AG10803 (cell line): ENCODE results near the gene NIPBL.
A peak's percentile ranks its signal among the peaks of the same experiment; 100 is the strongest.

Experiments
- DNase-seq: peaks from one replicate; pipeline ENCODE4 v3.0.0; 2010; ENCODE audit warnings: low read depth
- H3K4me3 ChIP-seq: 2 replicates; pipeline ENCODE4 v1.5.1; 2011; ENCODE audit warnings: mild to moderate bottlenecking, low read length, control low read depth
- CTCF ChIP-seq: conservative IDR thresholded peaks from 2 replicates; pipeline ENCODE4 v1.5.1; 2011; ENCODE audit warnings: mild to moderate bottlenecking, low read length, control low read depth, inconsistent platforms

The NIPBL gene

DNA sequence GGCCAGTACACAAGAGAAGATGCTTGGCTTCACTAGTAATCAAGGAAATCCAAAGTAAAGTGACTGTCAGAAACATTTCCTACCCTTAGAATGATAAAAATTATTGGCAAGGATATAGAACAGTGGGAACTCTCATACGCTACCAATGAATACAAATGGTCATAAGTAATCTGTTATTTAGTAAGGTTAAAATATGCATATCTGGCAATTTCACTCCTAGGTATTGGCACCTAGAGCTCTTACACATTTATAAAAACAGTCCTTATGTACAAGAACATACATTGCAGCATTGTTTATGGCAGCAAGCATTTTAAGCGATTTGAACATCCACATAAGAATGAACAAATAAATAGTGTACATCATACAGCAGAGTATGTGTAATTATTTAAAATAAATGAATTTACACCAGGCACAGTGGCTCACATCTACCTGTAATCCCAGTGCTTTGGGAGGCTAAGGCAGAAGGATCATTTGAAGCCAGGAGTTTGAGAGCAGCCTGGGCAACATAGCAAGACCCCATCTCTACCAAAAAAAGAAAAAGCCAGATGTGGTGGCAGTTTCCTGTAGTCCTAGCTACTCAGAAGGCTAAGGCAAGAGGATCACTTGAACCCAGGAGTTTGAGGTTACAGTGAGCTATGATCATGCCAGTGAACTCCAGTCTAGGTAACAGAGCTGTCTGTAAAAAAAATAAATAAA lies 93.3 kb downstream of the NIPBL start:
- no peak overlapping the region for H3K4me3 ChIP-seq
- TF ChIP-seq CTCF: no peak
- no peak for DNase-seq

DNA sequence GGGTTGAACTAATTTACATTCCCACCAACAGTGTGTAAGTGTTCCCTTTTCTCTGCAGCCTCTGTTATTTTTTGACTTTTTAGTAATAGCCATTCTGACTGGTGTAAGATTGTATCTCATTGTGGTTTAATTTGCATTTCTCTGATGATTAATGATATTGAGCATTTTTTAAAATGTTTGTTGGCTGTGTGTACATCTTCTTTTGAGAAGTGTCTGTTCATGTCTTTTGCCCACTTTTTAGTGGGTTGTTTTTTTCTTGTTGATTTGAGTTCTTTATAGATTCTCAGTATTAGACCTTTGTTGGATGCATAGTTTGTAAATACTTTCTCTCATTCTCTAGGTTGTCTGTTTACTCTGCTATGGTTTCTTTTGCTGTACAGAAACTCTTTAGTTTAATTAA lies 101.6 kb downstream of the NIPBL start:
- no peak for TF ChIP-seq CTCF
- no peak for DNase-seq
- H3K4me3 ChIP-seq: no peak overlapping the region

DNA sequence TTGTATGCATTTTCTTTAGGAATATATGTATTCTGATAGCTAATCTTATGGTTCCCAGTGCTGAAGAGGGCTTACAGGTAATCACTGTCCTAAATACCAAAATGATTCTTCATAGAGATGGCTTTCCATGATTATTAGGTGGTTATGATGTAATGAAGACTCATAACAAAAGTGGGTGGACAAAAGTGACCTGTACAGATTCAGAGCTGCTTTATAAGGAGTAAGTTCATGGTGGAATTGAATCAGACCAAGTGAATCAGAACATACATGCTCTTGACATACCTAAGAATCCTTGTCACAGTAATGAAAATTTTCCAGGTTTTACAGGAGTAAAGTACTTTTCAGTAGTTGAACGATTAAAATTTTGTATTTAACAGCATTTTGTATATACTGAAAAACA lies 105.6 kb downstream of the NIPBL start:
- no peak for TF ChIP-seq CTCF
- no peak overlapping the region for H3K4me3 ChIP-seq
- peak; percentile 8 for DNase-seq

- H3K4me3 ChIP-seq: no peak overlapping the region
- DNase-seq: no peak
- no peak for TF ChIP-seq CTCF
These were observed 108.8 kb downstream of the NIPBL start for GRCh38 chr5:36985387-36985786.

GRCh38 chr5:36988396-36988795 lies 111.8 kb downstream of the NIPBL start:
- no peak for TF ChIP-seq CTCF
- no peak for DNase-seq

DNA sequence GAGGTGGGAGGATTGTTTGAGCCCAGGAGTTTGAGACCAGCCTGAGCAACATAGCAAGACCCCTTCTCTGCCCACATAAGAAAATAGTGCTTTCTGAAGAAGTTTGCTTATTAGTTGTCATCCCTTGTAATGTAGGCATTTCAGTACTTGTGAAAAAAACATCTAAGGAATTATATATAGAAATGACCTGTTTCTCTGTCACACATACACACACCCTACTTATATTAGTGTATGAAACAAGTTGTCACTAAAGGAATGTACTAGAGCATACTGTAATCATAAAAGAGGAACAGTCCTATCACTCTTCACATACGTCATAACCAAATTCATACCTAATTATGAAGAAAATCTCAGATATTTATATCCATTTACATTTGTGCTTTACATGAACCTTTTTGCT lies 122.0 kb downstream of the NIPBL start:
- H3K4me3 ChIP-seq: no peak overlapping the region
- DNase-seq: no peak
- TF ChIP-seq CTCF: no peak

More at GRCh38 chr5:36988396-36988795, 111.8 kb downstream of the NIPBL start:
- H3K4me3 ChIP-seq: no peak overlapping the region

- no peak for TF ChIP-seq CTCF
- DNase-seq: no peak
- no peak overlapping the region for H3K4me3 ChIP-seq
These were observed 125.7 kb downstream of the NIPBL start for GRCh38 chr5:37002176-37002751.
